Fibroblast of skin of left biceps (primary cell): Measurements from ENCODE around the gene RFX3.

Experiments
- DNase-seq, 2 experiments: peaks; one replicate each; pipeline ENCODE4 v3.0.0-alpha.2; 2013; ENCODE audit warnings: low read depth in 2 of 2

RFX3 gene

GRCh38 chr9:3525836-3526164 lies at the start of gene RFX3:
Gene RFX3, minus strand, starts transcription at chr9:3526001. Its CDS starts 130,413 bp downstream, at chr9:3395588.
- DNase-seq = peak; percentile 88 to 89

- DNase-seq = no peak
Observed at GRCh38 chr9:3571500-3571899, 45.7 kb upstream of the RFX3 start.

- DNase-seq = no peak
Observed at GRCh38 chr9:3569529-3569928, 43.7 kb upstream of the RFX3 start.

GRCh38 chr9:3567988-3568387 lies 42.2 kb upstream of the RFX3 start:
- no peak for DNase-seq

- DNase-seq = no peak
Observed at GRCh38 chr9:3553076-3553765, 27.4 kb upstream of the RFX3 start.

- DNase-seq = no peak
Observed at GRCh38 chr9:3549225-3549624, 23.4 kb upstream of the RFX3 start.

GRCh38 chr9:3548648-3549047 lies 22.8 kb upstream of the RFX3 start:
- no peak for DNase-seq

- DNase-seq = no peak
Observed at GRCh38 chr9:3541206-3541605, 15.4 kb upstream of the RFX3 start.

- DNase-seq = no peak
Observed at GRCh38 chr9:3534614-3535404, 9.0 kb upstream of the RFX3 start.

- DNase-seq = no peak
Observed at GRCh38 chr9:3532158-3532557, 6.4 kb upstream of the RFX3 start.

GRCh38 chr9:3528451-3528850 lies 2.6 kb upstream of the RFX3 start:
- DNase-seq = no peak

GRCh38 chr9:3526997-3527940 lies 1.5 kb upstream of the RFX3 start:
- DNase-seq = no peak

GRCh38 chr9:3526165-3526996 lies 580 bp upstream of the RFX3 start:
- peak; percentile 66 to 70 for DNase-seq

GRCh38 chr9:3525096-3525835 lies 535 bp downstream of the RFX3 start:
- DNase-seq = no peak

GRCh38 chr9:3521966-3522365 lies 3.8 kb downstream of the RFX3 start:
- DNase-seq = no peak

GRCh38 chr9:3520564-3520963 lies 5.2 kb downstream of the RFX3 start:
- DNase-seq = no peak

GRCh38 chr9:3517377-3518048 lies 8.3 kb downstream of the RFX3 start:
- DNase-seq = no peak

GRCh38 chr9:3516667-3517330 lies 9.0 kb downstream of the RFX3 start:
- DNase-seq = no peak

GRCh38 chr9:3515405-3515804 lies 10.4 kb downstream of the RFX3 start:
- no peak for DNase-seq

- DNase-seq = no peak
Observed at GRCh38 chr9:3514786-3515185, 11.0 kb downstream of the RFX3 start.
